HL-60 (cell line): Measurements from ENCODE around the gene DDX27.

Experiments used
- CTCF ChIP-seq: IDR thresholded peaks from one replicate; pipeline ENCODE4 v1.5.1; 2011; ENCODE audit warnings: low read length, control low read depth, inconsistent platforms; ENCODE audit not compliant: insufficient read depth
- GABPA ChIP-seq: IDR thresholded peaks from 2 replicates; pipeline ENCODE4 v1.6.1; 2012; ENCODE audit warnings: low read depth
- POLR2AphosphoS5 ChIP-seq: IDR thresholded peaks from 2 replicates; pipeline ENCODE4 v1.6.1; 2012; ENCODE audit warnings: low read depth
- REST ChIP-seq: IDR thresholded peaks from 2 replicates; pipeline ENCODE4 v1.6.1; 2012; ENCODE audit warnings: low read depth; ENCODE audit not compliant: insufficient replicate concordance
- SPI1 ChIP-seq: IDR thresholded peaks from 2 replicates; pipeline ENCODE4 v1.6.1; 2012; ENCODE audit warnings: low read depth, mild to moderate bottlenecking, borderline replicate concordance

DNA sequence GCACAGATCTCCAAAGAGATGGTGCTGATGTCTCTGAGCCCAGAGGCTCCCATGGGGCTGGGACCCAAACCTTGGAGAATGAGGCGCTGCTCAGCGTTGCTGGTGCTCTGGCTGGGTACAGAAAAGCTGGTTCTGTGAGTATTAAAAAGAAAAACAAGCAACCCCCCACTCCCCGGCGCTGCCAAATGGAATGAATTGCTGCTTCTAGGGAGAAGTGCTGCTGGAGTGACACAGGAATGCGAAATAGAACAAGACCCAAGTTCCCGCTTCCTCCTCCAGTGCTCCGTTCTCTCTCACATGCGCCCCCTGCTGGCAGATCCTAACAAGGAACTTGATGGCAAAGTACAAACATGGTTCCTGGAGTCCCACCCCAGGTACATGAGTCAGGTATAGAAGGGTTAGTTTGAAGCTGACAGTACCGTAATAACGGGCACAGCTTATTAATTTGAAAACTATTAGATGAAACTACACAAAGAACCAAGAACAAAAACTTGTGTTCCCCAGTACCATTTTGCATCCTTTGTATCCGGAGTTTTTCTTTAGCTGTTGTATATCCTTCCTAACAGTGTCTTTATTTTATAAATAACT, 2.1 kb upstream of the DDX27 start:
- TF ChIP-seq POLR2AphosphoS5 (no peak), CTCF (peak; percentile 69), GABPA (no peak), REST (no peak), SPI1 (peak; percentile 69; the same call in 1 of the 2 replicates)
